Measurements from ENCODE around the gene MED15.

GRCh38 chr22:20558534-20558933 lies 51.1 kb downstream of the MED15 start:
- TF ChIP-seq POLR2A (IDR thresholded peaks at IDR 0.05) (no peak), CTCF (IDR thresholded peaks at IDR 0.05 in 4 of 5, conservative IDR thresholded peaks at IDR 0.05 in 1 of 5) (no peak)

All from gastrocnemius medialis (tissue), 4 donors.